IPS DF 4.7 (cell line): ENCODE results near the gene SP9.

ENCODE experiments used
- DNase-seq: peaks from one replicate; pipeline ENCODE4 v3.0.0-alpha.2; 2013; ENCODE audit warnings: low spot score; ENCODE audit errors: extremely low read depth

SP9 gene

GRCh38 chr2:174334781-174335251 lies at the start of gene SP9:
SP9 (plus strand) TSS chr2:174334954; CDS start chr2:174335093, 139 bp downstream.
- no peak for DNase-seq

DNA sequence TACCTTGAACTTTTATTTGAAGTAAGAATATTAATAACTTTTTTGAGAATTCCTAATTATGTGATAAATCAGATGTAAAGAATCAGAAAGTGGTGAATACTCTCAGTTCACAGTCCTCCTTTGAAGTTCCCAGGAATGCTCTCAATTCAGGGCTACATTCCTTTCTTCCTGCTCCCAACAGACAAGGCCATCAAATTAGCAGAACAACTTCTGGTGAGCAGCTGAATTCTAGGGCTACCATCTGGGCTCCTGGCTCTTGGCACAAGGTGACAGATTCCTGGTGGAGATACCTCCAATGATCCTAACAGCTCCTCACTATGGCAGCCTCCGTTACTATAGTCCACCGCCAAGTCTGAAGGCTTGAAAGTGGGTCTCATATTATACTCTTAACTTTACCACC lies 48.6 kb upstream of the SP9 start:
- no peak for DNase-seq

- no peak for DNase-seq
Observed at GRCh38 chr2:174292908-174293307, 41.8 kb upstream of the SP9 start.

- no peak for DNase-seq
Observed at GRCh38 chr2:174300114-174300513, 34.6 kb upstream of the SP9 start.

- no peak for DNase-seq
Observed at GRCh38 chr2:174312581-174313234, 22.0 kb upstream of the SP9 start.

GRCh38 chr2:174322149-174322548 lies 12.6 kb upstream of the SP9 start:
- no peak for DNase-seq

- DNase-seq, result no peak
Observed at GRCh38 chr2:174322746-174323145, 12.0 kb upstream of the SP9 start.

- no peak for DNase-seq
Observed at GRCh38 chr2:174324530-174324929, 10.2 kb upstream of the SP9 start.

GRCh38 chr2:174325373-174326160 lies 9.2 kb upstream of the SP9 start:
- no peak for DNase-seq

- no peak for DNase-seq
Observed at GRCh38 chr2:174326161-174327020, 8.4 kb upstream of the SP9 start.

DNA sequence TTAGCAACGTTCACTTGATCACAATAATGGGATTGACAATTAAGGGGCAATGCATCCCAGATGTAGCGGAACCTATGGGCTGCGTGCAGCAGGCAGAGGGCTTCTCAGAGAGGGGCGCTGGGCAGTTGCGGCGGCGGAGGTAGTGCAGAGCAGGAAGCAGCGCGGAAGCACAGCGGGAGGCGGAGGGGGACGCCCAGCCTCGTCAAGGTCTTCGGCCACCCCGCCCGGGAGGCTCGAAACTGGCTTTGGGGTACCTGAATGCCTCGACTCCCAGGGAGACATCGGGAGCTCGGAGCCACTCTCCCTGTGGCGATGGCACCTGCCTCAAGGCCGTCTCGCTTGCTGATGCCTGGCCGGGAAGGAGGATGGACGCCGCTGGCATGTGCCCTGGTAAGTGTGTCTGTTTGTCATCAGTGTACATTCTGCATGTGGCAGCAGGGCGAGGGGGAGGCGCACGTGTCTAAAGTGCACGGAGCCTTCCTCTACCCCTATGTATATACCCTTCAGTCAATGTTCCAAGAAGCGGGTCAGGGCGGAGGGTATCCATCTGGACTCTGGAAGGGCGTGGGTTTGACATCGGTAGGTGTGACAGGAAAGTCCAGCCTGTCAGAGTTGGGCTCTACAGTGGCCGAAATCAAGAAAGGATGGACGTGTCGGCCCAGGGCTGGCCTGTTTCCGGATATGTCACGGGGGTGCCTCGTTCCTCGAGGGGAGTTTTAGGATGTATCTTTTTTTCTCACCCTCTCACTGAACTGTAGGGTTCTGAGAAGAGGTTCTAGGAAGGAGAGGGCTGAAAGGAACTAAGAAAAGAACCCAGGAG lies 7.5 kb upstream of the SP9 start:
- no peak for DNase-seq

GRCh38 chr2:174327841-174328113 lies 7.0 kb upstream of the SP9 start:
- DNase-seq, result no peak

DNA sequence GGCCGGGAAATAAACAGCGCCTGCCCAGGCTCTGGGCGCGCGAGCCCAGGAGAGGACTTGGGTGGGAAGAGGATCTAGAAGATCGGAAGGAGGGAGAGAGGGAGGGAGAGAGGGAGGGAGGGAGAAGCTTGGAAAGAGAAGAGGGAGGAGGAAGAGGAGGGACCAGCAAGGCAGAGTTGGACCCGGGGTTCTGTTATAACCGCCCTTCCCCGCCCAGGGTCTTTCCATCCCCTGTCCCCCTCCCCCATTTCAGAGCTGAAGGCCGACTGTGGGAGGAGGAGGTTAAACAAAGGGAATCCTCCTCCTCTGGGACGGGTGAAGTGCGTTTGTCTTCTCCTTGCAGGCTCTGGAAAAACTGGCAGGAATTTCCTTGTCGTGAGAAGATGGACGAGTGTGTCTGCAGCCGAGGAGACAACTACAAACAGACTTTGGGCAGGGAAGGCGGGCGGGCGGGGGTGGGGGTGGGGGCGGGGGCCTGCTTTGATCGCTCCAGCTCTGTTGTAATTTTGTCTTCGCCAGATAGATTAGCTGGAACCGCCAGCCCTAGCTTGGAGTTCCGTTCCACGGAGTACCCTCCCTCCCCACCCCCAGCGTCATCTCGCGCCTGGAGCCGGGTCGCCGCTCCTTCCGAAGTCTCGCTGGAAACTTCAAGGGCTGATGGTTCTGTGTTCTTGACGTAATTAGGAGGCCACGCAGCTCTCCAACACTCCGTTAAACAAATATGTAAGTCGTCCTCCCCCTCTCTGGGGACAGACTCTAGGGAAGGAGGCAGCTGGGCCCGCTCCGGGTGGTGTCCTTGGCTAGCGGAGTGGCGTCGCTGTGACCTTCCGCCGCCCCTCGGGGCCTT lies 6.4 kb upstream of the SP9 start:
- no peak for DNase-seq

DNA sequence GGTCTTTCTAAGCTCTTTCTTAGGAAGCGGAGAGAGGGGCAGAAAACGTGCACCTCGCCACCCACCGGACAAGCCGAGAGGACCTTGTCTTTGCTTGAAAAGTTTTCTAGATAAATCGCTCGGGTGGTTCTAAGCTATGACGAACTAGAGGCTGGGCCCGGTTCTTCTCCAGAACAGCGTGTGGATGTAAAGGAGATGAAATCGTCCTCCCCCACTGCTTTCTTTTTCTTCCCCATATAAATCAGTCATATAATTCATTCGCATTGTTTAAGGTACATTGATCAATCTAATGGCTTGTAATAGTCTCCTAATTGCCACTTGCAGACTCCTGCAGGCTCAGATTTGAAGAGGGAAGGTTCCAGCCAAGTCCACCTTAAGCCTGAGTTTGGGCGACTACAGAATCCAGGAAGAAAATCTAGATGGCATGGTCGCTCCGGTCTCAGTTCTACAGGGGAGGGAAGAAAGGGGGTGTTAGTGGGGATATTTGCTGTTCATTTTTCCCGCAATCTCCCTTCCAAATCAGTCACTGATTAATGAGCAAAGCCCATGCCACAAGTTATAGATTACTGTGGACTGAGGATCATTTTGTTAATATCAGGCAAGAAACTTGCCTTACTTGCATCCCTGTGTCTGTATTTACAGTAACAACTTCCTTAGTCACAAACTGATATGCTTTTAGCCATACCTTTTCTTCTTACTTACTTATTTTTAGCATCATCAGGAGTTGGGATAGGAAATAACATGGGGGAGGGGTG lies 5.6 kb upstream of the SP9 start:
- DNase-seq, result no peak

GRCh38 chr2:174330945-174331594 lies 3.7 kb upstream of the SP9 start:
- no peak for DNase-seq

DNA sequence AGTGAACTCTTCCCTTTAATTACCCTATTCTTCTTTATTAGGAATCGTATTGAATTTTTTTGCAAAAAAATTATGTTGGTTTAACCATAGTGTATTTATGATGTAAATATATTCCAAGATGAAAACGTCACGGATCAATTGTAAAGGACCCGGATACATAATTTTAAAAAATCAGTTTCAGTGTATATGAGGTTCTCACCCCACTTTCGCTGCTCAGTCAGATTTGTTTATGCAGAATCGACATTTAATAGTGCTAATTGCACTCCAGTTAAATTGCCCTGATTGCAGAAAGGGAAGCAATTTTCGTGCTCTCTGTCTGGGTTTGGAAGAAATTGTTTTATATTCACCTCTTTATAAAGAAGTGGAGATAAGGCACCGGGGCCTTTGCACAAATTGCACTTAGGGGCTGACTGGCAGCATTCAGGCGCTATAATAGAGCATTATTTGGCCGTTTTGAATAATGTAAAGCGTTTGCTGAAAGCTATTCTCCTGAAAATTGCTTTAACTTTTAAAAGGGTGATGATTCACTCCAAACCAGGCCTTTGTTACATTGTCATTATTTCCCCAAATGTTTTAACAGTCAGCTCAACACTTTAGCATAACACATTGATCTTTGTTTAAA lies 3.0 kb upstream of the SP9 start:
- DNase-seq, result no peak

DNA sequence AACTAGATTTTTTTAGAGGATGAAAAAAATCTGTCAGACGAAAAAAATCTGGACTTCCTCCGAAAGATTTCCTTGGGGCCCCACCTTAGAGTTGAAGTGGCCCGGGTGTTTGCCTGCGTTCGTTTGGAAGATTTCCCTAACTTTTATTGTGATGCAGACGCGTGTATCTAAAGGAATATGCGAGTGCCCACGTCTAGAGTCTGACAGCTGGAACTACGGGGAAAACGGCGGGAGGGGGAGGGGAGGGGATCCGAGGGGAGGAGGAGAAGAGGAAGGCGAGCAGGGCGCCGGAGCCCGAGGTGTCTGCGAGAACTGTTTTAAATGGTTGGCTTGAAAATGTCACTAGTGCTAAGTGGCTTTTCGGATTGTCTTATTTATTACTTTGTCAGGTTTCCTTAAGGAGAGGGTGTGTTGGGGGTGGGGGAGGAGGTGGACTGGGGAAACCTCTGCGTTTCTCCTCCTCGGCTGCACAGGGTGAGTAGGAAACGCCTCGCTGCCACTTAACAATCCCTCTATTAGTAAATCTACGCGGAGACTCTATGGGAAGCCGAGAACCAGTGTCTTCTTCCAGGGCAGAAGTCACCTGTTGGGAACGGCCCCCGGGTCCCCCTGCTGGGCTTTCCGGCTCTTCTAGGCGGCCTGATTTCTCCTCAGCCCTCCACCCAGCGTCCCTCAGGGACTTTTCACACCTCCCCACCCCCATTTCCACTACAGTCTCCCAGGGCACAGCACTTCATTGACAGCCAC lies 2.4 kb upstream of the SP9 start:
- no peak for DNase-seq

- no peak for DNase-seq
Observed at GRCh38 chr2:174333017-174333371, 1.8 kb upstream of the SP9 start.
